Fibroblast of skin of back (primary cell): ENCODE results near the gene CRYGA.
"Not testable (repeated sequence)": the region's sequence is repeated elsewhere in the genome, so short reads cannot be mapped to it uniquely, and the experiment has no call there.

Source experiments
- DNase-seq: peaks from one replicate; pipeline ENCODE4 v3.0.0-alpha.2; 2013

The CRYGA gene

DNA sequence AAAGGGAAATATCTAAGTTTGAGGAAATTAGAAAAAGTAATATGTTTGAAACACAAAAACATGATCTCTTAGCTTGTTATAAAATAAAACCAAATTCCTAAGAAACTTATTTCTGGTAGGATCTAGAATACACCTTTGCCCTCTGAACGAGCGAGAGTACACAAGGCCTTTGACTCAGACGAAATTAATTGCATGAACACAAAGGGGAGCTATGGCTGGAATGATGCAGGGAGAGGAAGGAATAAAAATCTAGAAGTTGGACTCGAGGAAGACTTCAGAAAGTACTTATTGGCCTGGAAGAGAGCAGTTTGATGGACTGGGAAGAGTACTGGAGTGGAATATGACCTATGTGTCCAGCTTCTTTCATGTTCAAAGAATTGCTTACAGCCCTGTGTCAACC is 38.1 kb downstream of the CRYGA start:
- no peak for DNase-seq

DNA sequence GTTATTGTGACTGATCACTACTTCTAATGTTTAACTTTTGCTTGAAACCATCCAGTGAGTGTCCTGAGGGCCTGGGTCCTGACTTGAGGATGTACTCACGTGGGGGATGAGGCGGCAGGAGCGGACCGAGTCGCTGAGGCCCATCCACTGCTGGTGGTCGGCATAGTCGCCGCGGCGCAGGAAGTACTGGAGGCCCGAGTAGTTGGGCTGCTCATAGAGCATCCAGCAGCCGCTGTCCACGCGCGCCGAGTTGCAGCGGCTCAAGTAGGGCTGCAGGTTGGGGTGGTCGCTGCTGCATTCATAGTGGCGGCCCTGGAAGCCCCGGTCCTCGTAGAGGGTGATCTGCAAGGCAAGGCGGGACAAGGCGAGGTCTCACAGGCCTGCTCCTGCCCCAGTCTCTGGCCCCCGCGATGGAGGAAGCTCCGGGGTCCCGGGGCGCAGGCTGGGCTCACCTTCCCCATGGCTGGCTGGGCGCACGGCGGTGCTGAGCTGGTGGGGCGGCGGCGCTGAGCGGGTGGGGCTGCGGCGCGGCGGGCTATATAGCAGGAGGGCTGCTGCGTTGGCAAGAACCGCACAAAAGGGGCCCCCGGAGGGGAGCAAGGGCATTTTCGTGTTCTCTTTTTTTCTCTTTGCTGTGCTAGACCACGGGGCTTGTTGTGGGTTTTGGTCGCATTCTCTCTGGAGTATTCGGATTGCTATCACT is 39.2 kb downstream of the CRYGA start, which contains the start of gene CRYGD:
Gene CRYGD (minus strand): TSS at position 512 of the 703 bp plus-strand sequence. CDS start 51 bp downstream, at position 461.
- not testable (repeated sequence) for DNase-seq

DNA sequence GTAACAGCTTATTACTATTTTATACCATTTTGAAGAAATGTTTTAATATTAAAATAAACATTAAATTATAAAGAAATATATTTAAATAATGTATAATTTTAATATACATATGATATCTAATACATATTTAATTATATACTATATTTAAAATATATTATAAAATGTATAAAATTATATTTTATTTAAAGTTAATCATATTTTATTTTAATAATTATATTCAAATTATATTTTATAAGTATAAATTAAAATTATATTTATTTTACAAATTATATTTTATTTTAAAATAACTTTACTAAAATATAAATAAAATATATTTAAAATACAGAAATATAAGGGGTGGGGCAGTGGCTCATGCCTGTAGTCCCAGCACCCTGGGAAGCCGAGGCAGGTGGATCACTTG is 41.1 kb downstream of the CRYGA start:
- no peak for DNase-seq

DNA sequence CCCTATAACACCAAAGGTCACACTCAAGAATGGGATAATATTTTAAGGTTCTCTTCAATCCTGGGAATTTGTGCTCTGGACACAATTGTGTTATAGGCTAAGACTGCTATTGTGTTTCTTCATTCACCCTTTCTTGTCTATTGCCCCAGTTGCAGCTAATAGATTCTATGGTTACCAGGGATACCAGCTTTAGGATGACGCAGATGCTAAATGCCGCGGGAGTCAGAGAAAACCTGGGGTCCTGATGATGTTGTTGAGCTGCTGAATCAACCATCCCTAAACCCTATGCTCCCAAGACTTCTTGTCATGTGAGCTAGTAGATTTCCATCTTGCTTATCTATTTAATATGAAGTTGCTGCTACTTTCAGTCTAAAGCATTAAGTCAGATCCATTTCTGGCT is 44.5 kb downstream of the CRYGA start:
- DNase-seq = no peak

DNA sequence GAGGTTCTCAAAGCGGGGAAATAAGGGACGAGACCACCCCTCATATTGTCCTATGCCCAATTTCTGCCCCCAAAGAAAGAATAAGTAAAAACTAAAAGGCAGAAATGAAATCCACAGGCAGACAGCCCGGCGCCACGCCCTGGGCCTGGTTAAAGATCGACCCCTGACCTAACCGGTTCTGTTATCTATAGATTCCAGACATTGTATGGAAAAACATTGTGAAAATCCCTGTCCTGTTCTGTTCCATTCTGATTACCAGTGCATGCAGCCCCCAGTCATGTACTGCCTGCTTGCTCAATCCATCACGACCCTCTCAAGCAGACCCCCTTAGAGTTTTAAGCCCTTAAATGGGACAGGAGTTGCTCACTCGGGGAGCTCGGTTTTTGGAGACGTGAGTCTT is 46.0 kb downstream of the CRYGA start:
- not testable (repeated sequence) for DNase-seq

DNA sequence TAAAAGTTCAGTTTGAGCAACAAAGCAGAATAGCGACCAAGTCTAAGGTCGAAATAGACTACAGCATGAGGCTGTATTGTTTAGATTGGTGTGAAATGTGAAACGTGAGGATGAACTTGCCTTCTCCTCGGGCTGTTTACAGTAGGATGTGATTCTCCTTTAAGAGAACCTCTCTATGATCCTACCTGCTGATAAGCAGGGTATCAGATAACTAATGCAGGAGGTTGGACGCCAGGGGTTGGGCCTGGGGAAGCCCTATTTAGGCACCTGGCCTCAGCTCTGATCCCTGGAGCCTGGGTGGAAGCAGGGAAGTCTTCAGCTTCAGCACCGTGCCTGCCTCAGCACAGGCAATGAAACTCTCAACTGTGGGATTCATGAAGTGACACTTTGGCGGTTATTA is 50.4 kb downstream of the CRYGA start:
- no peak for DNase-seq

DNA sequence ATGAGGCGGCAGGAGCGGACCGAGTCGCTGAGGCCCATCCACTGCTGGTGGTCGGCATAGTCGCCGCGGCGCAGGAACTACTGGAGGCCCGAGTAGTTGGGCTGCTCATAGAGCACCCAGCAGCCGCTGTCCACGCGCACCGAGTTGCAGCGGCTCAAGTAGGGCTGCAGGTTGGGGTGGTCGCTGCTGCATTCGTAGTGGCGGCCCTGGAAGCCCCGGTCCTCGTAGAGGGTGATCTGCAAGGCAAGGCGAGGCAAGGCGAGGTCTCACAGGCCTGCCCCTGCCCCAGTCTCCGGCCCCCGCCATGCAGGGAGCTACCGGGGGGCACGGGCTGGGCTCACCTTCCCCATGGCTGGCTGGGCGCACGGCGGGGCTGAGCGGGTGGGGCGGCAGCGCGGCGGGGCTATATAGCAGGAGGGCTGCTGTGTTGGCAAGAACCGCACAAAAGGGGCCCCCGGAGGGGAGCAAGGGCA is 51.1 kb downstream of the CRYGA start:
- not testable (repeated sequence) for DNase-seq
